Measurements from ENCODE around the gene FANCL. TPM values are rescaled to one million over a fixed set of nuclear protein-coding genes. Genes with fewer than 3 reads are reported as not detected.
"Not testable (repeated sequence)": the region's sequence is repeated elsewhere in the genome, so short reads cannot be mapped to it uniquely, and the experiment has no call there.

Gene FANCL
- total RNA-seq, 1 donor from 2014 or later: 23.7 TPM

GRCh38 chr2:58266211-58266610, 25.1 kb upstream of the FANCL start:
- no peak for TF ChIP-seq CTCF (IDR thresholded peaks at IDR 0.05)
- Histone ChIP-seq H3K36me3 (no peaks in the 10 kb centered on the region), H3K27ac (no peak overlapping the region), H3K9me3 (no peaks in the 10 kb centered on the region), H3K27me3 (ENCODE audit: low read depth) (no peaks in the 10 kb centered on the region), H3K4me1 (no peaks in the 10 kb centered on the region), H3K4me3 (no peak overlapping the region)
- no peak for DNase-seq
- ATAC-seq: no peak
- intact Hi-C loops (cut with DNase I): no loop called here

GRCh38 chr2:58261209-58261608, 20.1 kb upstream of the FANCL start:
- Histone ChIP-seq H3K4me1 (no peaks in the 10 kb centered on the region), H3K9me3 (no peaks in the 10 kb centered on the region), H3K4me3 (no peak overlapping the region), H3K36me3 (no peaks in the 10 kb centered on the region), H3K27me3 (ENCODE audit: low read depth) (no peaks in the 10 kb centered on the region), H3K27ac (no peak overlapping the region)
- ATAC-seq (no peak), DNase-seq (no peak)
- no peak for TF ChIP-seq CTCF (IDR thresholded peaks at IDR 0.05)
- intact Hi-C loops (cut with DNase I): no loop called here

GRCh38 chr2:58258456-58258855, 17.3 kb upstream of the FANCL start:
- H3K27ac ChIP-seq; DNase-seq; H3K27me3 ChIP-seq (ENCODE audit: low read depth); H3K36me3 ChIP-seq; H3K4me3 ChIP-seq; H3K4me1 ChIP-seq; H3K9me3 ChIP-seq; ATAC-seq; intact Hi-C loops (cut with DNase I): not testable (repeated sequence)

GRCh38 chr2:58251331-58252201, 10.4 kb upstream of the FANCL start:
- peak; percentile 12 to 35 for ATAC-seq
- H3K4me3 ChIP-seq; H3K36me3 ChIP-seq; H3K4me1 ChIP-seq; H3K9me3 ChIP-seq; H3K27ac ChIP-seq; H3K27me3 ChIP-seq (ENCODE audit: low read depth); intact Hi-C loops (cut with DNase I); DNase-seq: not testable (repeated sequence)

- intact Hi-C loops (cut with DNase I): no loop called here
- H3K36me3 ChIP-seq: no peaks in the 10 kb centered on the region
- DNase-seq (no peak), ATAC-seq (no peak)
- no peaks in the 10 kb centered on the region for H3K9me3 ChIP-seq
- H3K4me3 ChIP-seq: peak overlapping the region; percentile 90
- peaks cover 4% of the 10 kb centered on the region for H3K27me3 ChIP-seq (ENCODE audit: low read depth)
- TF ChIP-seq CTCF (IDR thresholded peaks at IDR 0.05): no peak
- peaks cover 20% of the 10 kb centered on the region for H3K4me1 ChIP-seq
- H3K27ac ChIP-seq: peak overlapping the region; percentile 88
Measured at GRCh38 chr2:58241546-58241864, 380 bp upstream of the FANCL start.

GRCh38 chr2:58239243-58239925, 1.7 kb downstream of the FANCL start:
- peaks cover 20% of the 10 kb centered on the region for H3K4me1 ChIP-seq
- no peak overlapping the region for H3K27ac ChIP-seq
- TF ChIP-seq CTCF (IDR thresholded peaks at IDR 0.05): no peak
- ATAC-seq (no peak), DNase-seq (no peak)
- intact Hi-C loops (cut with DNase I): no loop called here
- no peaks in the 10 kb centered on the region for H3K36me3 ChIP-seq
- no peaks in the 10 kb centered on the region for H3K27me3 ChIP-seq (ENCODE audit: low read depth)
- H3K9me3 ChIP-seq: no peaks in the 10 kb centered on the region
- H3K4me3 ChIP-seq: no peak overlapping the region
